Activated CD8-positive, alpha-beta T cell treated with anti-CD3 and anti-CD28 coated beads for 36 hours (primary cell): ENCODE results near the gene ZNF44. TPM values are rescaled to one million over a fixed set of nuclear protein-coding genes. Genes with fewer than 3 reads are reported as not detected.
"Not testable (repeated sequence)": the region's sequence is repeated elsewhere in the genome, so short reads cannot be mapped to it uniquely, and the experiment has no call there.

Experiments used
- ATAC-seq: fragments of 200-7000 bp; cut with Tn5 transposase; one replicate; pipeline ENCODE4 v1.10.0; 2021; ENCODE audit warnings: mild to moderate bottlenecking, moderate library complexity
- CTCF ChIA-PET: fragments of 350-600 bp; sonication (Branson Sonifier 250); formaldehyde crosslinking; loops from one replicate; lab custom pipeline; 2021; ENCODE audit warnings: antibody characterized with exemption; lab: Charles Lee
- POLR2A ChIA-PET: fragments of 350-600 bp; sonication (Branson Sonifier 250); formaldehyde crosslinking; loops from one replicate; lab custom pipeline; 2021; ENCODE audit warnings: antibody characterized with exemption; lab: Charles Lee
- DNase-seq: peaks from one replicate; pipeline ENCODE4 v3.0.0-alpha.2; 2020
- H3K27ac Mint-ChIP-seq: one replicate; pipeline ENCODE4 v1.8.0; 2021; ENCODE audit warnings: mild to moderate bottlenecking, mixed read lengths
- H3K27me3 Mint-ChIP-seq: one replicate; pipeline ENCODE4 v1.8.0; 2021; ENCODE audit warnings: mixed read lengths
- H3K36me3 Mint-ChIP-seq: one replicate; pipeline ENCODE4 v1.8.0; 2021; ENCODE audit warnings: low read depth, mixed read lengths
- H3K4me1 Mint-ChIP-seq: one replicate; pipeline ENCODE4 v1.8.0; 2021; ENCODE audit warnings: low read depth, mixed read lengths
- H3K4me3 Mint-ChIP-seq: one replicate; pipeline ENCODE4 v1.8.0; 2021; ENCODE audit warnings: mild to moderate bottlenecking, moderate library complexity, mixed read lengths
- H3K9me3 Mint-ChIP-seq: one replicate; pipeline ENCODE4 v1.8.0; 2021; ENCODE audit warnings: mixed read lengths
- CTCF ChIP-seq: fragments of 200-600 bp; IDR thresholded peaks from one replicate; pipeline ENCODE4 v1.8.0; 2022; ENCODE audit warnings: antibody characterized with exemption, mild to moderate bottlenecking
- intact Hi-C: fragments of 100-400 bp; cut with micrococcal nuclease; formaldehyde crosslinking; loops from one replicate; pipeline ENCODE4 v1.10.0; 2022
- total RNA-seq, 2 experiments: library from RNA; stranded (reverse); gene quantifications; one replicate each; pipeline ENCODE4 v1.2.3, GENCODE V29; 2021

Gene ZNF44
- total RNA-seq, 2 experiments from 2014 or later, result 6.1 to 7.1 TPM

GRCh38 chr19:12325690-12326089 is 31.0 kb upstream of the ZNF44 start:
- peaks cover 25% of the 10 kb centered on the region for H3K4me1 Mint-ChIP-seq
- DNase-seq (no peak), ATAC-seq (no peak)
- no peak overlapping the region for H3K27ac Mint-ChIP-seq
- ChIA-PET POLR2A (interaction anchor here (0.5 to 1.1 kb wide), 2 partner anchors 28 to 50 kb away, joined by 3 read pairs; no protein-coding TSS in a partner anchor), CTCF (interaction anchor here (1.2 kb wide), 1 partner anchor 9 kb away, joined by 3 read pairs; no protein-coding TSS in a partner anchor)
- H3K27me3 Mint-ChIP-seq, result no peaks in the 10 kb centered on the region
- intact Hi-C loops, result no loop called here
- H3K9me3 Mint-ChIP-seq, result peaks cover 9% of the 10 kb centered on the region
- H3K36me3 Mint-ChIP-seq, result peaks cover 38% of the 10 kb centered on the region
- no peak overlapping the region for H3K4me3 Mint-ChIP-seq
- TF ChIP-seq CTCF, result no peak

- H3K27ac Mint-ChIP-seq, result no peak overlapping the region
- no peak overlapping the region for H3K4me3 Mint-ChIP-seq
- ATAC-seq (no peak), DNase-seq (no peak)
- POLR2A ChIA-PET, result interaction anchor here (0.9 kb wide), 1 partner anchor 27 kb away, joined by 3 read pairs; no protein-coding TSS in a partner anchor
- no peaks in the 10 kb centered on the region for H3K27me3 Mint-ChIP-seq
- H3K36me3 Mint-ChIP-seq, result peaks cover 62% of the 10 kb centered on the region
- intact Hi-C loops, result no loop called here
- H3K4me1 Mint-ChIP-seq, result no peaks in the 10 kb centered on the region
- TF ChIP-seq CTCF, result no peak
- peaks cover 23% of the 10 kb centered on the region for H3K9me3 Mint-ChIP-seq
- CTCF ChIA-PET, result no interaction called here
Observed at GRCh38 chr19:12318782-12319413, 24.2 kb upstream of the ZNF44 start.

- Mint-ChIP-seq H3K27ac (no peak overlapping the region), H3K4me1 (no peaks in the 10 kb centered on the region), H3K36me3 (peaks cover 37% of the 10 kb centered on the region), H3K9me3 (peaks cover 13% of the 10 kb centered on the region), H3K4me3 (no peak overlapping the region), H3K27me3 (no peaks in the 10 kb centered on the region)
- ATAC-seq, result no peak
- no peak for DNase-seq
- ChIA-PET POLR2A (no interaction called here), CTCF (no interaction called here)
- intact Hi-C loops, result no loop called here
- no peak for TF ChIP-seq CTCF
Observed at GRCh38 chr19:12314553-12314952, 19.9 kb upstream of the ZNF44 start.

GRCh38 chr19:12308891-12309290 is 14.2 kb upstream of the ZNF44 start:
- ChIA-PET CTCF (interaction anchor here (1.4 kb wide), 1 partner anchor 249 kb away, joined by 3 read pairs; no protein-coding TSS in a partner anchor), POLR2A (interaction anchor here (2.0 kb wide), 1 partner anchor 24 kb away, joined by 4 read pairs; no protein-coding TSS in a partner anchor)
- H3K27ac Mint-ChIP-seq, H3K27me3 Mint-ChIP-seq, H3K4me1 Mint-ChIP-seq, DNase-seq, H3K36me3 Mint-ChIP-seq, ATAC-seq, H3K4me3 Mint-ChIP-seq, H3K9me3 Mint-ChIP-seq, intact Hi-C loops: not testable (repeated sequence)

GRCh38 chr19:12295191-12295590 is 508 bp upstream of the ZNF44 start:
- Mint-ChIP-seq H3K9me3 (no peaks in the 10 kb centered on the region), H3K36me3 (peaks cover 20% of the 10 kb centered on the region), H3K27ac (peak overlapping the region; percentile 96), H3K4me3 (peak overlapping the region; percentile 99), H3K27me3 (no peaks in the 10 kb centered on the region), H3K4me1 (peaks cover 26% of the 10 kb centered on the region)
- DNase-seq (no peak), ATAC-seq (peak; percentile 7)
- no peak for TF ChIP-seq CTCF
- intact Hi-C loops, result no loop called here
- ChIA-PET POLR2A (interaction anchor here (1.0 to 2.7 kb wide), 3 partner anchors 21 to 38 kb away, joined by 3 to 15 read pairs (median 4); partner anchors contain the start of gene ZNF563), CTCF (interaction anchor here (0.6 to 1.0 kb wide), 2 partner anchors 10 to 38 kb away, joined by 3 read pairs; partner anchors contain the start of gene ZNF563)
